Glutamatergic neuron (in vitro differentiated cells): ENCODE data around the gene SETD2. TPM values are rescaled to one million over a fixed set of nuclear protein-coding genes. Genes with fewer than 3 reads are reported as not detected.

Experiments
- DNase-seq: peaks from one replicate; pipeline ENCODE4 v3.0.0; 2022
- H3K27ac Mint-ChIP-seq: one replicate; pipeline ENCODE4 v1.8.0; 2020; ENCODE audit warnings: mild to moderate bottlenecking, mixed read lengths, inconsistent platforms; ENCODE audit not compliant: unreplicated experiment
- H3K27me3 Mint-ChIP-seq: one replicate; pipeline ENCODE4 v1.8.0; 2020; ENCODE audit warnings: mild to moderate bottlenecking, moderate library complexity, mixed read lengths, inconsistent platforms; ENCODE audit not compliant: unreplicated experiment
- H3K36me3 Mint-ChIP-seq: one replicate; pipeline ENCODE4 v1.8.0; 2020; ENCODE audit warnings: mild to moderate bottlenecking, mixed read lengths, inconsistent platforms; ENCODE audit not compliant: unreplicated experiment
- H3K4me1 Mint-ChIP-seq: one replicate; pipeline ENCODE4 v1.8.0; 2020; ENCODE audit warnings: mild to moderate bottlenecking, low read depth, mixed read lengths, inconsistent platforms; ENCODE audit not compliant: unreplicated experiment
- H3K4me3 Mint-ChIP-seq: one replicate; pipeline ENCODE4 v1.8.0; 2020; ENCODE audit warnings: mild to moderate bottlenecking, mixed read lengths, inconsistent platforms; ENCODE audit not compliant: unreplicated experiment
- H3K9me3 Mint-ChIP-seq: one replicate; pipeline ENCODE4 v1.8.0; 2020; ENCODE audit warnings: mild to moderate bottlenecking, moderate library complexity, mixed read lengths, inconsistent platforms; ENCODE audit not compliant: unreplicated experiment
- CTCF ChIP-seq: fragments of 200-600 bp; sonication (generic); IDR thresholded peaks from one replicate; pipeline ENCODE4 v1.5.0; 2021; ENCODE audit not compliant: partially characterized antibody, unreplicated experiment
- total RNA-seq: library from RNA; stranded (reverse); fragmentation: NEBNext Ultra II Directional; extraction: Animal tissue kit (Norgen Biotek cat#: 25700); gene quantifications from one replicate; pipeline ENCODE4 v1.2.1, GENCODE V29; 2021; ENCODE audit not compliant: unreplicated experiment

Gene SETD2
- total RNA-seq, 1 donor from 2014 or later = 59.1 TPM

GRCh38 chr3:47003461-47004368, 160.2 kb downstream of the SETD2 start:
- DNase-seq = no peak
- H3K36me3 Mint-ChIP-seq = no peaks in the 10 kb centered on the region
- H3K4me3 Mint-ChIP-seq = no peak overlapping the region
- H3K27me3 Mint-ChIP-seq = peaks cover 7% of the 10 kb centered on the region
- no peak overlapping the region for H3K27ac Mint-ChIP-seq
- H3K9me3 Mint-ChIP-seq = peaks cover 5% of the 10 kb centered on the region
- H3K4me1 Mint-ChIP-seq = peaks cover 4% of the 10 kb centered on the region
- no peak for TF ChIP-seq CTCF

- Mint-ChIP-seq H3K27ac (no peak overlapping the region), H3K4me1 (peaks cover 6% of the 10 kb centered on the region), H3K9me3 (peaks cover 2% of the 10 kb centered on the region), H3K27me3 (peaks cover 3% of the 10 kb centered on the region), H3K36me3 (no peaks in the 10 kb centered on the region), H3K4me3 (no peak overlapping the region)
- TF ChIP-seq CTCF = no peak
- DNase-seq = no peak
Observed at GRCh38 chr3:47003056-47003410, 160.9 kb downstream of the SETD2 start.

DNA sequence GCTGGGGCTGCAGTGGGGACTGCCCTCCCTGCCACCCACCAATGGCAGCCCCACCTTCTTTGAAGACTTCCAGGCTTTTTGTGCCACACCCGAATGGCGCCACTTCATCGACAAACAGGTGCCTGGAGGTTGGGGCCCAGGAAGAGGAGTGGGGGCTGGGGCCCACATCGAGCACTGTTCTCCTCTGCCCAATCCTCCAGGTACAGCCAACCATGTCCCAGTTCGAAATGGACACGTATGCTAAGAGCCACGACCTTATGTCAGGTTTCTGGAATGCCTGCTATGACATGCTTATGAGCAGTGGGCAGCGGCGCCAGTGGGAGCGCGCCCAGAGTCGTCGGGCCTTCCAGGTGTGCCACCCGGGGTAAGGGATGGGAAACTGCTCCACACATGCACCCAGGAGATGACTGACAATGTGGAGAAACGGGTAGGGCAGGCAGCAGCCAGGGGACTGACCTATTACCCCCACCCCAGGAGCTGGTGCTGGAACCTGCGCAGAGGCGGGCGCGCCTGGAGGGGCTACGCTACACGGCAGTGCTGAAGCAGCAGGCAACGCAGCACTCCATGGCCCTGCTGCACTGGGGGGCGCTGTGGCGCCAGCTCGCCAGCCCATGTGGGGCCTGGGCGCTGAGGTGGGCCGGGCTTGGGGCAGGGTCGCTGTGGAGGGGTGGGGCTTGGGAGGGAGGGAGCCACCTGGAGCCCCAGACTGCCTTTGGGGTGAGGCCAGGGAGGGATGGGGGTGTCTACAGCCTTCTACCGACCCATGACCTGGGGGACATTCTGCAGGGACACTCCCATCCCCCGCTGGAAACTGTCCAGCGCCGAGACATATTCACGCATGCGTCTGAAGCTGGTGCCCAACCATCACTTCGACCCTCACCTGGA, 161.5 kb downstream of the SETD2 start:
- peaks cover 6% of the 10 kb centered on the region for H3K4me1 Mint-ChIP-seq
- peaks cover 2% of the 10 kb centered on the region for H3K9me3 Mint-ChIP-seq
- no peak overlapping the region for H3K27ac Mint-ChIP-seq
- no peak for TF ChIP-seq CTCF
- DNase-seq = no peak
- no peaks in the 10 kb centered on the region for H3K36me3 Mint-ChIP-seq
- no peak overlapping the region for H3K4me3 Mint-ChIP-seq
- H3K27me3 Mint-ChIP-seq = peaks cover 3% of the 10 kb centered on the region

- Mint-ChIP-seq H3K36me3 (no peaks in the 10 kb centered on the region), H3K27me3 (peaks cover 5% of the 10 kb centered on the region), H3K4me1 (peaks cover 6% of the 10 kb centered on the region), H3K4me3 (no peak overlapping the region), H3K27ac (no peak overlapping the region), H3K9me3 (peaks cover 2% of the 10 kb centered on the region)
- TF ChIP-seq CTCF = no peak
- peak; percentile 7 for DNase-seq
Observed at GRCh38 chr3:47001731-47002170, 162.2 kb downstream of the SETD2 start.
